AG20443 (cell line): Measurements from ENCODE around the gene BNC1.
"Not testable (repeated sequence)": the region's sequence is repeated elsewhere in the genome, so short reads cannot be mapped to it uniquely, and the experiment has no call there.

Experiments
- DNase-seq: peaks from one replicate; pipeline ENCODE4 v3.0.0; 2012; ENCODE audit warnings: low spot score, mixed read lengths

The BNC1 gene

DNA sequence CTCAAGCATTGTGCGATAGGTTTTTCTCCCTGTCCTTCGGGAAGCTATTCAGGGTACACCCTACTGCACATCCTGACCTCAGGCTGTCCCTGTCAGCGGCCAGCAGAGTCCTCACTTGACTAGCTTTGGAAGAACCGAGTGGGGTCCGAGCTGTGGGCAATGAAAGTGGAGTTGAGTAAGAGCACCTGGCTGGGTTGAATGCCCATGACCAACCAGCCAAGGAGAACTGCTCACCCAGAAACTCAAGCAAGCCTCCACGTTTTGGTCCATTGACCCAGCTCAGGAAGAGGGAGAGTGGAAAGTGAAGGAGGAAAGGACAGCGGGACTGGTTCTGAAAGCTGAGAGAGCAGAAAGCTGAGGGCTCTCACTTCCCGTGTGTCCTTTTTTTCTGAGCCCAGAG, 40.8 kb downstream of the BNC1 start:
- DNase-seq = no peak

DNA sequence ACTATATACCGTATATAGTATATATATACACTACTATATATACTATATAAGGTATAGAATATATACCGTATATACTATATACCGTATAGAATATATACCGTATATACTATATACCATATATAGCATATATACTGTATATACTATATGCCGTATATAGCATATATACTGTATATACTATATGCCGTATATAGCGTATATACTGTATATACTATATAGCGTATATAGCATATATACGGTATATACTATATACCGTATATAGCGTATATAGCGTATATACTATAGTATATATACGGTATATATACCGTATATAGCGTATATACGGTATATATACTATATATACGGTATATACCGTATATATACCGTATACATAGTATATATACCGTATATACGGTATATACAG, 54.2 kb downstream of the BNC1 start:
- no peak for DNase-seq

DNA sequence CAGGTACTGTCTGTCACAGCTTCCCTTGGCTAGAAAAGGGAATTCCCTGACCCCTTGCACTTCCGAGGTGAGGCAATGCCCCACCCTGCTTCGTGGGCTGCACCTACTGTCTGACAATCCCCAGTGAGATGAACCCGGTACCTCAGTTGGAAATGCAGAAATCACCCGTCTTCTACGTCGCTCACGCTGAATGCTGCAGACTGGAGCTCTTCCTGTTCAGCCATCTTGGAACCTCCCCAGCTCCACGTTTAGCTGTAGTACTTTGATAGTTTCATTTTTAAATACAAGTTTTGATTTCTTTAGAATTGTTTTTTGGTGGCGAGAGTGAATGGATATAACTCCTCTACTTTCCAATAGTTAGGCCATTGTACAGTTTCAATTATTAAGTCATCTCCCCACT, 59.0 kb downstream of the BNC1 start:
- no peak for DNase-seq

DNA sequence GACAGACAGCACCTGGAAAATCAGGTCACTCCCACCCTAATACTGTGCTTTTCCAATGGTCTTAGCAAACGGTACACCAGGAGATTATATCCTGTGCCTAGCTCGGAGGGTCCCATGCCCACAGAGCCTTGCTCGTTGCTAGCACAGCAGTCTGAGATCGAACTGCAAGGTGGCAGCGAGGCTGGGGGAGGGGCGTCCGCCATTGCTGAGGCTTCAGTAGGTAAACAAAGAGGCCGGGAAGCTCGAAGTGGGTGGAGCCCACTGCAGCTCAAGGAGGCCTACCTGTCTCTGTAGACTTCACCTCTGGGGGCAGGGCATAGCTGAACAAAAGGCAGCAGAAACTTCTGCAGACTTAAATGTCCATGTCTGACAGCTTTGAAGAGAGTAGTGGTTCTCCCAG, 62.7 kb downstream of the BNC1 start:
- DNase-seq = not testable (repeated sequence)

DNA sequence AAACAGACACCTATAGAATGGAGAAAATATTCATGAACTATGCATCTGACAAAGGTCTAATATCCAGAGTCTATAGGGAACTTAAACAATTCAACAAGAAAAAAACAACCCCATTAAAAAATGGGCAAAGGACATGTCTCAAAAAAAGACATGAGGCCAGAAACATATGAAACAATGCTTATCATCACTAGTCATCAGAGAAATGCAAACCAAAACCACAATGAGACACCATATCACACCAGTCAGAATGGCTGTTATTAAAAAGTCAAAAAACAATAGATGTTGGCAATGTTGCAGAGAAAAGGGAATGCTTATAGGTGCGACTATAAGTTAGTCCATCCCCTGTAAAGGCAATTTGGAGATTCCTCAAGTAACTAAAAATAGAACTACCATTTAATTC, 65.4 kb downstream of the BNC1 start:
- no peak for DNase-seq

DNA sequence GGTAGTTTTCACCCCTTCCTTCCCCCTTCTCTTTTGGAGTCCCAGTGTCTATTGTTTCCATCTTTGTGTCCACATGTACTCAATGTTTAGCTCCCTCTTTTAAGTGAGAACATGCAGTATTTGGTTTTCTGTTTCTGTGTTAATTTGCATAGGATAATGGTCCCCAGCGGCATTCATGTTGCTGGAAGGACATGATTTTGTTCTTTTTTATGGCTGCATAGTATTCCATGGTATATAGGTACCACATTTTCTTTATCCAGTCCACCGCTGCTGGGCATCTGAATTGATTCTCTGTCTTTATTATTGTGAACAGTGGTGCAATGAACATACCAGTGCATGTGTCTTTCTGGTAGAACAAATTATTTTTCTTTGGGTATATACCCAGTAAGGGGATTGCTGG, 69.2 kb downstream of the BNC1 start:
- no peak for DNase-seq

DNA sequence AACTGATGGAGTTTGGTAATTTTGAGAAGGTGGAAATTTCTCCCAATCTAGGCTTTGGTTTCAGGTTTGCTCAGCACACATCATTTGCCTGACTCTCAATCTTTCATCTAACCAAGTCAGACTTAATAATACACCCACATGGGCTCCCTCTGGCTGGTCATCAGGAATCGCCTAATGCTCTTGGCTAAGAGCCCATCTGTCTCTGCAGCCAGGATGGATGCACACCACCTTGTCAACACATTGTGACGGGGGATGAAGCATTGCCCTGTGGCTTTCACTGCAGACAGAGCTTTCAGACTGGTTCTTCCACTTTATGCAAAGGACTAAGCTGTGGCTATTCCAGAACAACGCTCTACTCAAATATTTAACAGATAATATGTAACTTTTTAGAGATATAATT, 73.8 kb downstream of the BNC1 start:
- DNase-seq = peak; percentile 39

DNA sequence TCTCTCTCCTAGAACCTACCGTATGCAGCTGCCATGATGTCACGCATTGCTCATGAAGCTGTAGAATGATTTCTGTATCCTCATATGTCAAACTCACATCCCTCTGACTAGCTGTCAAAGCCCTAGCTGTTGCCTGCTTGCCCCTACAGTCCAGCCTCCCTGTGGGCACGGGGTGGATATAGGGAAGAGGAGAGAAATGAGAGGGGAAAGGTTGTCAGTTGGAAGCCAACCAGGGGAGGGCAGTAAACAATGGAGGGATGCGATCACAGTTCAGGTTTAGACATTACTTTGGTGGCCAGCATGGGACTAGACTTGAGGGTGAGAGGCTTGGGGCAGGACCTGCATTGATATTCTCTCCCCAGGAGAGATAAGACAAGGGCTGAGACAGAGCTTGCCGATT, 75.1 kb downstream of the BNC1 start:
- no peak for DNase-seq

DNA sequence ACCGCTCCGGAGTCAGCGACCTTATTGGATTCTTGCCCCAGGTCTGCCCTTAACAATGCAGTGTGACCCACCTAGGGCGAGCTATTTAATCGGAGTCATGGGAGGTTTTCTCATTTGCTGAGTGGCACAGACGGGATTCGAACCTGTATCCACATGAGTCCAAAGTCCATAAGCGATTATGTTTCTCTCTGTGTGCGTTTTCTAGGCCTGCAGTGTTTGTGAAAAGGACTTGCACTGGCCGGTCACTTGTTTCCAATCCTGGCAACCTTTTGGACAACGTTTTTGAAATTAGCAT, 76.2 kb downstream of the BNC1 start:
- DNase-seq = no peak

DNA sequence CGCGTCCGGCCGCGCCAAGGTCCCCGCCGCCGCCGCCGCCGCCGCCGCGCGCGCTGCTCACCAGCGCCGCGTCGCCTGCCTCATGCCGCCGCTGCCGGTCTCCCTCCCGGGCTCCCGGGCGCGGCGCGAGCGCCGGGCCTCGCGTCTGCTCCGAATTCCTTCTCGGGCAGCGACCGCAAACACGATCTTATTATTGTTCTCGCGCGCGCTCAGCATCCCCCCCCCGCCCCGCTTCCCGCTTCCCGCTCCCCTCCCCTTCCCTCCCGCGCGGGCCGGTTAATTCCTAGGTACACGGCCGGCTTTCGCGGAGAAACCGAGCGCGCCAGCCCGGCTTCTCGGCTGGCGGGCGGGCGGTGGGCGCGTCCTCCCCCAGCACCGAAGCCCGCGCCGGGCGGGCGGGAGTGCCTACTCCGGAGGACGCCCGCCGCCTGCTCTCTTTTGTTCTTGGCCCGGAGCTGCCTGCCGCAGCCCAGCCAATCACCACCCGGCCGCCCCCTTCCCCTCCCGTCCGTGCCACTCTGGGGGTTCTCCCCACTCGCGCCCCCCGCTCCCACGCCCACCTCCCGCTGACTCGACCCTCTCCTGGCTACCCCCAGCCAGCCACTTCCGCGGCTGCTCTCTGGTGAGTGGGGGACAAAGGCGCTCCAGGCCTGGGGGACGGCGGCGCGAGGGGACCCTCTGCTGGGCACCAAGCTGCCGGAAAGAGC, 76.7 kb downstream of the BNC1 start, which contains the start of gene HDGFL3:
Gene HDGFL3 (minus strand): TSS at position 164 of the 707 bp plus-strand sequence. CDS start 409 bp downstream, outside the sequence.
- DNase-seq = peak; percentile 79

DNA sequence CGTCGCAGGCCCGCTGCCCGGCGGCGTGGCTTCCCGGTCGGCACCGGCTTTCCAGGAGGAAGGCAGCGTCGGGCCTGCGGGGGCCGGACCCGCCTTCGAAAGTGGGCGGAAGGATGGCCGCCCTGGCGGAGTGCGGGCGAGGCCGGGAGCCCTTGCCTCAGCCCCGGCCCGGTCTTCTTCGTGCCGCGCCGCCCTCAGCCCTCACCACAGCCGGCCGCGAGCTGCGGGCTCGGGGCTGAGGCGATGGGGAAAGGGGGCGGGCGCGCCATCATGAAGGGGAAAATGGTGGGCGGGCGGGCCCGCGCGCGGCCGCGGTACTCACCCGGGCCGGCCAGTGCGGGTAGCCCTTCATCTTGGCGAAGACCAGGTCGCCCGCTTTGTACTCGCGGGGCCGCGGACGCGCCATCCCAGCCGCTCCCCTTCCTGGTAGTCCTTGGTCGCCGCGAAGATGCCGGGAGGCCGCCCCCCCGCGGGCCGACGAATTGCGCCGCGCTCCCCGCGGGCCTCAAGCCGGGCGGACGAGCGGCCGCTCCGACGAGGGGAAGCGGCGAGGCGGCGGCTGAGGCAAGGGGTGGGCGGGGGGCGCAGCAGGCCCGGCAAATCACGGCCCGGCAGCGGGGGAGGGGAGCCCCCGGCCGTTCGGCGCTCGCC, 77.3 kb downstream of the BNC1 start:
- DNase-seq = peak; percentile 78

DNA sequence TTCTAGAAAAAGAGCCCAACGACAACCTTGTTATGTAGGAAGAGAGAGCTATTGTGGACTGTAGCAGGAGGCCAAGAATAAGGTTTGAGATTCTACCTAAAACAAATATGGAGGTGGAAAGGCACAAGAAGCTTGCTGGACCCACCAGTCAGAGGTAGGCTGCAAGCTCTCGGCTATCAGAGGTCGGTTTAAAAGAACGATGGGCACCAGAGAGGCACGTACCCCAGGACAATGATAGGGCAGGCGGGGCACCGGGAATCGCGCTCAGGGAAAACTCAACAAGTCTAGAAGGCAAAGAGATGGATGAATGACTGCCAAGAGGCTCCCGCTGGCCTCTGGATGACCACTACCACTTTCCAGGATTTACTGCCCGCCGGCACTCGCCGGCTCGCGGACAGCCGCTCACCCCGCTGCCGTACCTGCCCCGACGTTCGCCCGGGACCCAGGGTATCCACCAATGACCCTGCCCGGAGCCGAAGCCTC, 77.9 kb downstream of the BNC1 start:
- DNase-seq = no peak
